Lung (tissue), 12 donors: ENCODE results near the gene PSMA8. TPM values are rescaled to one million over a fixed set of nuclear protein-coding genes. Genes with fewer than 3 reads are reported as not detected.

ENCODE experiments used
- ATAC-seq: fragments of 200-7000 bp; cut with Tn5 transposase; one replicate; pipeline ENCODE4 v1.9.1; 2020; ENCODE audit warnings: moderate number of reproducible peaks; ENCODE audit not compliant: insufficient read depth, low FRiP score
- DNase-seq, 3 donors: peaks; one replicate each; pipeline ENCODE4 v3.0.0-alpha.2; 2013 to 2017
- H3K27ac ChIP-seq, 2 donors: one replicate each; pipeline ENCODE4 v1.5.1; 2013; ENCODE audit warnings: mild to moderate bottlenecking in 2 of 2, moderate library complexity in 2 of 2, control low read depth in 1 of 2, inconsistent platforms in 1 of 2, low read depth in 1 of 2, low read length in 1 of 2
- H3K27me3 ChIP-seq, 3 donors: one replicate each; pipeline ENCODE4 v1.5.1; 2013; ENCODE audit warnings: low read length in 2 of 3; ENCODE audit not compliant: control insufficient read depth in 3 of 3, insufficient read depth in 3 of 3
- H3K36me3 ChIP-seq, 4 donors: one replicate each; pipeline ENCODE4 v1.5.1; 2013; ENCODE audit warnings: low read length in 4 of 4, mild to moderate bottlenecking in 1 of 4, moderate library complexity in 1 of 4; ENCODE audit not compliant: control insufficient read depth in 4 of 4, insufficient read depth in 4 of 4
- H3K4me1 ChIP-seq, 5 donors: one replicate each; pipeline ENCODE4 v1.5.1; 2013; ENCODE audit warnings: low read length in 5 of 5, mild to moderate bottlenecking in 2 of 5, moderate library complexity in 1 of 5; ENCODE audit not compliant: control insufficient read depth in 5 of 5, insufficient read depth in 5 of 5
- H3K4me3 ChIP-seq: one replicate; pipeline ENCODE4 v1.5.1; 2013; ENCODE audit warnings: mild to moderate bottlenecking, control low read depth, moderate library complexity
- H3K9ac ChIP-seq, 2 donors: one replicate each; pipeline ENCODE4 v1.5.1; 2013; ENCODE audit warnings: low read length in 2 of 2, control low read depth in 1 of 2; ENCODE audit not compliant: insufficient read depth in 1 of 2
- H3K9me3 ChIP-seq, 4 donors: one replicate each; pipeline ENCODE4 v1.5.1; 2013; ENCODE audit warnings: low read length in 3 of 4, mild to moderate bottlenecking in 1 of 4, moderate library complexity in 1 of 4; ENCODE audit not compliant: control insufficient read depth in 4 of 4, insufficient read depth in 3 of 4
- WGBS, 2 donors: extraction: QIAGEN DNeasy Blood & Tissue Kit; methylation state at CpG; one replicate each; pipeline ENCODE4 v1.1.7; 2013; 5-methylcytosine and 5-hydroxymethylcytosine counted together
- polyA plus RNA-seq, 2 donors: library from polyadenylated mRNA; stranded (reverse); fragments of 200-250 nt; gene quantifications; one replicate each; pipeline ENCODE4 v1.2.1, GENCODE V29; 2013
- total RNA-seq, 2 donors: library from RNA; depleted of rRNA in 1 of 2; stranded (reverse); fragments of >200 nt in 1 of 2; gene quantifications; one replicate each; pipeline ENCODE4 v1.2.1, GENCODE V29; 2014 to 2021
- TF ChIP-seq, protein P1 (sequence below): IDR thresholded peaks from 2 replicates; pipeline ENCODE4 v1.5.1; 2012; ENCODE audit warnings: mild to moderate bottlenecking; ENCODE audit errors: control extremely low read depth, extremely low read depth
- donor health status: control.
- donor health status: control.
- donor health status: Bipolar disorder and iron deficiency.
- donor health status: healthy.
- donor health status: DM: yes; HTN: yes; CAD: no.

The PSMA8 gene
- total and polyA plus RNA-seq, 4 donors = 0.07 TPM; not detected in 3

DNA sequence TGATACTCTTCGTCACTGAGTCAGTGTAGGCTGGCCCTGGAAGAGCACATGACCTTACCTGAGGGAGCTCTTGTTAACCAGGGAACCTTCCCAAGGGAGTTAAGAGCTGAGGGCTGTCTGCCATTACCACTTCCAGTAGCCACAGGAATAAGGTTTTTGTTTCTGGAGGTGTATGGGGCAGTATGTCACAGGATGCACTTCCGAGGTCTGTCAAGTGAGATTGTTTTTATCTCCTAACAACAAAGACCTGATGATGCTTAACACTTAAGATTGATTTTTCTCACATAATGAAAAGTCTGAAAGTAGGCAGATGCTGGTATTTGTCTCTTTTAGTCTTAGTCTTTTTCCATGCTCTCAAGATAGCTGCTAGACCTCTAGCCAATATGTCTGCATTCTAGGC lies 41.8 kb downstream of the PSMA8 start:
- H3K4me1 ChIP-seq = no peaks in the 10 kb centered on the region
- TF ChIP-seq, protein P1, sequence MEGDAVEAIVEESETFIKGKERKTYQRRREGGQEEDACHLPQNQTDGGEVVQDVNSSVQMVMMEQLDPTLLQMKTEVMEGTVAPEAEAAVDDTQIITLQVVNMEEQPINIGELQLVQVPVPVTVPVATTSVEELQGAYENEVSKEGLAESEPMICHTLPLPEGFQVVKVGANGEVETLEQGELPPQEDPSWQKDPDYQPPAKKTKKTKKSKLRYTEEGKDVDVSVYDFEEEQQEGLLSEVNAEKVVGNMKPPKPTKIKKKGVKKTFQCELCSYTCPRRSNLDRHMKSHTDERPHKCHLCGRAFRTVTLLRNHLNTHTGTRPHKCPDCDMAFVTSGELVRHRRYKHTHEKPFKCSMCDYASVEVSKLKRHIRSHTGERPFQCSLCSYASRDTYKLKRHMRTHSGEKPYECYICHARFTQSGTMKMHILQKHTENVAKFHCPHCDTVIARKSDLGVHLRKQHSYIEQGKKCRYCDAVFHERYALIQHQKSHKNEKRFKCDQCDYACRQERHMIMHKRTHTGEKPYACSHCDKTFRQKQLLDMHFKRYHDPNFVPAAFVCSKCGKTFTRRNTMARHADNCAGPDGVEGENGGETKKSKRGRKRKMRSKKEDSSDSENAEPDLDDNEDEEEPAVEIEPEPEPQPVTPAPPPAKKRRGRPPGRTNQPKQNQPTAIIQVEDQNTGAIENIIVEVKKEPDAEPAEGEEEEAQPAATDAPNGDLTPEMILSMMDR = no peak
- 59 to 83% methylated on average over 2 of the region's 2 CpGs for WGBS, 2 donors
- no peak for ATAC-seq
- H3K4me3 ChIP-seq = no peak overlapping the region
- no peak overlapping the region for H3K27ac ChIP-seq
- H3K27me3 ChIP-seq = no peaks in the 10 kb centered on the region
- no peaks in the 10 kb centered on the region for H3K9me3 ChIP-seq
- no peak overlapping the region for H3K9ac ChIP-seq
- no peaks in the 10 kb centered on the region for H3K36me3 ChIP-seq
- no peak for DNase-seq

DNA sequence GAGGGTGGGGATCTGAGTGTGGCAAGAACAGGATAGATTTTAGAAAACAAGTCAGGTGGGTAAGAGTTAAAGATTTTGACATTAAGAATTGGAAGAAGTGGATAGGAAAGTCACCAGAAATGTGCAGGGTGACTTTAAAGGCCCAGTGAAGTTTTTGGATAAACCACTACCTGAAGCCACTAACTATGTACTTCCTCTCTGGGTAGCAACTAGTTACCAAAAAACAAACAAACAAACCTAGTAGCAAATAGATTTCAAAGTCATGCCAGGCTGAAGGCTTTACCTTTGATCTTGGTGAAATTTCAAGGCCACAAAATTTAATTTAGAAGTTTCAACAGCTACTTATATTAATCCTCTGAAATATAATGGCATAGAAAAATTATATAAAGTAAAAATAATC lies 42.5 kb downstream of the PSMA8 start:
- no peak for ATAC-seq
- TF ChIP-seq, protein P1 = no peak

DNA sequence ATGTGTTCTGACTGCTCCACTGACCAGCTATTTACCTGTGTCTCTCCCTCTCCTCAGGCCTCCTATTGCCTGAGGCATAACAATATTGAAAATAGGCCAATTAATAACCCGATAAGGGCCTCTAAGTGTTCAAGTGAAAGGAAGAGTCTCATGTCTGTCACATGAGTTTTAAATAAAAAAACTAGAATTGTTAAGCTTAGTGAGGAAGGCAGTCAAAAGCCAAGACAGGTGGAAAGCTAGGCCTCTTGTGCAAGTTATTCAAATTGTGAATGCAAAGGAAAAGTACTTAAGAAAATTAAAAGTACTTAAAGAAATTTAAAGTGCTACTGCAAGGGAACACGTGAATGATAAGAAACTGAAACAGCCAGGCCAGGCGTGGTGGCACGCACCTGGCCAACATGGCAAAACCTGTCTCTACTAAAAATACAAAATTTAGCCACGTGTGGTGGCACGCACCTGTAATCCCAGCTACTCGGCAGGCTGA lies 47.7 kb downstream of the PSMA8 start:
- TF ChIP-seq, protein P1 = no peak
- ATAC-seq (no peak), DNase-seq (peak in 2 of 3 donors; percentile 5 to 42)
- Histone ChIP-seq H3K9ac (no peak overlapping the region), H3K27me3 (no peaks in the 10 kb centered on the region), H3K36me3 (no peaks in the 10 kb centered on the region), H3K27ac (no peak overlapping the region), H3K4me3 (no peak overlapping the region), H3K9me3 (no peaks in the 10 kb centered on the region), H3K4me1 (peaks cover 0 to 6% (median 0%) of the 10 kb centered on the region in 5 donors)
- WGBS, 2 donors = 71 to 84% methylated on average over 7 of the region's 7 CpGs

More for the DNA sequence above, 42.5 kb downstream of the PSMA8 start:
- DNase-seq = no peak
- Histone ChIP-seq H3K27me3 (no peaks in the 10 kb centered on the region), H3K4me3 (no peak overlapping the region), H3K4me1 (no peaks in the 10 kb centered on the region), H3K36me3 (no peaks in the 10 kb centered on the region), H3K9me3 (no peaks in the 10 kb centered on the region), H3K27ac (no peak overlapping the region), H3K9ac (no peak overlapping the region)
